Uterus (tissue), 2 donors: ENCODE measurements around the gene PIAS2.

ENCODE experiments used
- POLR2A ChIP-seq, 2 donors: fragments of 450-650 bp; IDR thresholded peaks; one replicate each; pipeline ENCODE4 v1.6.1; 2016; ENCODE audit warnings: antibody characterized with exemption in 2 of 2, mild to moderate bottlenecking in 1 of 2, moderate library complexity in 1 of 2
- TF ChIP-seq, protein P1 (sequence below), 4 experiments: fragments of 200-600 bp in 2 of 4; fragments of 450-650 bp in 2 of 4; sonication (generic) in 2 of 4; IDR thresholded peaks; one replicate each; pipeline ENCODE4 v1.5.1; 2016 to 2019; ENCODE audit warnings: antibody characterized with exemption in 4 of 4, mild to moderate bottlenecking in 2 of 4, moderate library complexity in 1 of 4

DNA sequence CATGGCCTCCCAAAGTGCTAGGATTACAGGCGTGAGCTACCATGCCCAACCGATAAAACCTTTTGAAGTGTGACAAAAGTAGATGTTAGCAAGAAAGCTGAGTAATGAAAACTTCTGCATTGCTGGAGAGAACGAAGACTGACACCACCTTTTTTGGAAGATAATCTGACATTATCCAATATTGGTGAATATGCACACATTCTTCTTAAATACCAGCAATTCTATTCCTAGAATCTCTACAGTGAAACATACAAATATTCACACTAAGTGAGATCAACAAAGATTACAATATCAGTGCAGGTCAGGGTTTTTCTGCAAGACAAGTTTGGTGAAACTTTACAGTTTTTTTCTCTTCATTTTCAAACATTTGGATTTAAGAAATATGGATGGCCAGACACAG, 7.8 kb downstream of the PIAS2 start:
- TF ChIP-seq, protein P1, sequence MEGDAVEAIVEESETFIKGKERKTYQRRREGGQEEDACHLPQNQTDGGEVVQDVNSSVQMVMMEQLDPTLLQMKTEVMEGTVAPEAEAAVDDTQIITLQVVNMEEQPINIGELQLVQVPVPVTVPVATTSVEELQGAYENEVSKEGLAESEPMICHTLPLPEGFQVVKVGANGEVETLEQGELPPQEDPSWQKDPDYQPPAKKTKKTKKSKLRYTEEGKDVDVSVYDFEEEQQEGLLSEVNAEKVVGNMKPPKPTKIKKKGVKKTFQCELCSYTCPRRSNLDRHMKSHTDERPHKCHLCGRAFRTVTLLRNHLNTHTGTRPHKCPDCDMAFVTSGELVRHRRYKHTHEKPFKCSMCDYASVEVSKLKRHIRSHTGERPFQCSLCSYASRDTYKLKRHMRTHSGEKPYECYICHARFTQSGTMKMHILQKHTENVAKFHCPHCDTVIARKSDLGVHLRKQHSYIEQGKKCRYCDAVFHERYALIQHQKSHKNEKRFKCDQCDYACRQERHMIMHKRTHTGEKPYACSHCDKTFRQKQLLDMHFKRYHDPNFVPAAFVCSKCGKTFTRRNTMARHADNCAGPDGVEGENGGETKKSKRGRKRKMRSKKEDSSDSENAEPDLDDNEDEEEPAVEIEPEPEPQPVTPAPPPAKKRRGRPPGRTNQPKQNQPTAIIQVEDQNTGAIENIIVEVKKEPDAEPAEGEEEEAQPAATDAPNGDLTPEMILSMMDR (IDR thresholded peaks at IDR 0.05): no peak
- TF ChIP-seq POLR2A (IDR thresholded peaks at IDR 0.05): no peak
